ENCODE measurements around the gene TUBGCP3. TPM values are rescaled to one million over a fixed set of nuclear protein-coding genes. Genes with fewer than 3 reads are reported as not detected.

TUBGCP3 gene
- total RNA-seq, 1 donor from 2014 or later, result 20.7 TPM

DNA sequence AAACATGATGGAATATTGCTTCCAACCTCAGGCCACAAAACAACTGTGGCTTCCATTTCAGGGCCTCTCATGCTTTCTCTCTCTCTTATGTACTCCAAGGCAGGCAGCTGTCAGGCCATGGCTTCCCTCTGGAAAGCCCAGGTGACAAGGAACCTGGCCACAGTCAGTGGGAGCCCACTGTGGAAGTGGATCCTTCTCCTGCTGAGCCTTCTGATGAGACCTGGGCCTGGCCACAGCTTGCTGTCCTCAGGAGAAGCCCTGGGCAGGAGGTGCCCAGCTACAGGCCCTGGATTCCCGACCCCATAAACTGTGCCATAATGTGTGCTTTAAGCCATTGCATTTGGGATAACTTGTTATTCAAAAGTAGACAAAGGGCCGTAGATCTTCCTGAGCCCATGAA is 140.6 kb downstream of the TUBGCP3 start:
- intact Hi-C loops (cut with DNase I), result loop anchor here (10.0 kb wide), 1 partner anchor 157 kb away; no protein-coding TSS in a partner anchor
- peak; percentile 65 for DNase-seq (ENCODE audit: low spot score)

DNA sequence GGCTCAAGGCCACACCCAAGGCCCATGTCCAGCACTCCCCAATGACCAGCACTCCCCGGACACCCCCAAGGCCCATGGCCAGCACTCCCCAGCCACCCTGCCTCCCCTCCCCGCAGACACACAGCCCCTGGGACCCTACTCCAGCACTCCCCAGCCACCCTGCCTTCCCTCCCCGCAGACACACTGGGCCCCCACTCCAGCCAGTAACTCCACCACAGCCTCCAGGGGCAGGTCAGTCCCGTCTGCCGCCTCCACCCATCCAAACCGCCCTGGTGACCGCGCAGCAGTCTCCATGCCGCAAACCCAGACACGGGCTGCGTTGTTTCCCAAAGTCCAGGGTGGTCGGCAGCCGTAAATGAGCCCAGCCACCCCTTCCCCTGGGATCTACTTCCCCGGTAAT is 141.1 kb downstream of the TUBGCP3 start:
- intact Hi-C loops (cut with DNase I), result loop anchor here (10.0 kb wide), 1 partner anchor 158 kb away; no protein-coding TSS in a partner anchor

DNA sequence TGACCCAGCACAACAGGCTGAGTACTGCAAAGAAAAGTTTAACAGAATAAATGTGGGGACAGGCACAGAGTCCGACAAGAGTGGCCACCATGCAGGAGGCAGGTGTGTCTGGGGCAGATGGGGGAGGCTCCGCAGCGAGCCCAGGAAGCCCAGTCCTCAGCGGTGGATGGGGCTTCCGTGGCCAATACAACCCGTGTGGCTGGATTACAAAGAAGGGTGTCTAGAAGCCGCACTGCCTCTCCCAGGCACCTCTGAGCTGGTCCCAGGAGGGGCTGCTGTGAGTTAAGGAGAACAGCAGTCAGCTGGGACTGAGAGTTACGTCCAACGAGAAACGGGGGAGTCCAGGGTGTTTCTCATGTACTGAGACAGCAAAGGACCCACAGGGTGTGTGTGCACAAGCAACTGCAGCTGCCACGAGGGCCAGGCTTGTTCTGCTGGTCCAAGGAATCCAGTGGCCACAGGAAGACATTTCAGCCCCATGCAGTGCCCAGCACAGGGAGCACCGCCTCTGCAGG is 141.5 kb downstream of the TUBGCP3 start:
- intact Hi-C loops (cut with DNase I), result loop anchor here (10.0 kb wide), 1 partner anchor 158 kb away; no protein-coding TSS in a partner anchor
- DNase-seq (ENCODE audit: low spot score), result peak; percentile 56

More for the DNA sequence above, 141.1 kb downstream of the TUBGCP3 start:
- peak; percentile 66 for DNase-seq (ENCODE audit: low spot score)

DNA sequence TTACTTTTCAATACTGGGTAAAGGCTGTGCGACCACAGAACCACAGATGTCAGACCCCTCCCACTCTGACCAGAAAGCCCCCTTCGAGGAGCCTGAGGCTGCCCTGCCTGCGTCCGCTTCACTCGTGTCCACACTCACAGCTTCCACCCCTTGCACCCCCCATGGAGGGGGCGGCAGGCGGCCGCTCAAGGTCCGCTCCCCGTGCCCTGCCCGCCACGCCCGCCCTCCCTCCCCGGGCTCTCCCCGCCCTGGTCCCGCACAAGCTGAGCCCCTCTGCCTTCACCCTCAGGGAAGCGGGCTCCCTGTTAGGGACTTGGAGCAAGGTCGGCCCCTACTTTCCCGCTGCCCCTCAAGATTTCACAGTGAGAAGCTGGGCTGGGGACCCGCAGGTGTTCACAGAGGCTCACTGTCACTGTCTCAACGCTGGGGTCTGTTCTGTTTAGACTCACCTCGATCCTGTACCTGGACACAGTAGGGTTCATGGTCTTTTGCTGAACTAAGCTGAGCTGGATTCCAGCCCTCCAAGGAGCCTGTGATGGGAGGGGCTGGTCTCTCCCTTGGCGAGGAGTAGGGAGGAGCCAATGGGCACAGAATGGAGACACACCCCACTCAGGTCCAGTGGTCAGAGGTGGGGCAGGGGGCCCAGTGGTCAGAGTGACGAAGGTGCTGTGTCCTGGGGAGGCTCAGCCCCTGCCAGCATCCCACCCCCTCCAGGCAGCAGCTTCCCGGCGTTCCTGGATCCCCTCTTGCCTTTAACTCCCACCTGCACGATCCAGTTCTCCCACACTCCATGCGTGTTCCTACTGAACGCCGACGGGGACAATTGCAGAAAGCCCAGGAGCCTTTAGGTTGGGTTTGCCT is 142.3 kb downstream of the TUBGCP3 start:
- intact Hi-C loops (cut with DNase I), result loop anchor here (2.0 to 10.0 kb wide), 2 partner anchors 159 to 973 kb away; no protein-coding TSS in a partner anchor
- peak; percentile 47 for DNase-seq (ENCODE audit: low spot score)

DNA sequence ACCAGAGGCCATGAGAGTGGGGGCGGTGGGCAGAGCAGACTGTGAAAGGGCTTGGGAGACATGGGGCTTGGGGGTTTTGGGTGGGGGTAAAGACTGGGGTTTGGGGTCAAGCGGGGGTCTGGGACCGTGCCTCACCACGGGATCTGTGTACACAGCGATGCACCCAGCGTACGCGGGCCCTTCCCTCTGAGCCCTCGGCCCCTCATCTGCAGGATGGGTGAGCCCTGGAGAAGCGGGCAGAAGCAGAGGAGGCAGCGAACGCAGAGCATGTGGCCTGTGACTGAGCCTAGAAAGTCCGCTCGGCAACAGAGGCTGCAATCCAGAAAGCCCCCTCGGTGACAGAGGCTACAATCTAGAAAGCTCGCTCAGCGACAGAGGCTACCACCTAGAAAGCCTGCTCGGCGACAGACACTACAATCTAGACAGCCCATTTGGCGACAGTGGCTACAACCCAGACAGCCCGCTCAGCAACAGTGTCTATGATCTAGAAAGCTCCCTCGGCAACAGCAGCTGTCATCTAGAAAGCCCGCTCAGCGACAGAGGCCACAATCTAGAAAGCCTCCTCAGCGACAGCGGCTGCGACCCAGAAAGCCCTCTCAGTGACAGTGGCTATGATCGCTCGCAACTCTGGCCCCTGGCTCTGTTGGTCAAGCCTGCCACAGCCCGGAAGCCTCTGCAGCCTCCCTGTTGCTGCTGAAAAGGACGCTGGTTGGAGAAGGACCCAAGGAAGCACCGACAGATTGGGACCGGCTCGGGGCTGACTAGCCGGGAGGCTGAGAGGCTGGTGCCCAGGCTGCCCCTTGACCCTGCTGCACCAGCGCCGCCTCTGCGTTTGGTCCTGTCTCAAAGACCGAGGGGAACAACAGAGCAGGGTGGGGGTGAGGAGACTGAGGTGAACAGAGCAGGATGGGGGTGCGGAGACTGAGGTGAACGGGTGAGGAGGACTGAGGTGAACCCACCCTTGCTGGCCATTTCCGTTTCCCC is 143.2 kb downstream of the TUBGCP3 start:
- peak; percentile 67 for DNase-seq (ENCODE audit: low spot score)
- intact Hi-C loops (cut with DNase I), result loop anchor here (2.0 to 10.0 kb wide), 2 partner anchors 160 to 972 kb away; no protein-coding TSS in a partner anchor

DNA sequence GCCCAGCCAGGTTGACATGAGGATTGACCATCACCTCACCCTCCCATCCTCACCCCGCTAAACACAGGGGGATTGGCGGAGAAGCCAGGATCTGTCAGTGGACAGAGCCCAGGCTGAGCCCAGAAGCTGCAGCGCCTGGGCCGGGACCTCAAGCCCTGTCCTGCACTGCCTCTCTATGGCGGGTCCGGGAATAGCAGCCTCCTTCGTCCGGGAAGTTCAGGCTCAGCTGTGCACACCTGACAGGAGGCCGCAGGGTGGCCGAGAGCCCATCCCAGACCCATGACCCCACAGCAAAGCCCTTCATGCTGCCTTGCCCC is 144.0 kb downstream of the TUBGCP3 start:
- intact Hi-C loops (cut with DNase I), result loop anchor here (2.0 to 10.0 kb wide), 2 partner anchors 161 to 971 kb away; no protein-coding TSS in a partner anchor
- DNase-seq (ENCODE audit: low spot score), result peak; percentile 70

DNA sequence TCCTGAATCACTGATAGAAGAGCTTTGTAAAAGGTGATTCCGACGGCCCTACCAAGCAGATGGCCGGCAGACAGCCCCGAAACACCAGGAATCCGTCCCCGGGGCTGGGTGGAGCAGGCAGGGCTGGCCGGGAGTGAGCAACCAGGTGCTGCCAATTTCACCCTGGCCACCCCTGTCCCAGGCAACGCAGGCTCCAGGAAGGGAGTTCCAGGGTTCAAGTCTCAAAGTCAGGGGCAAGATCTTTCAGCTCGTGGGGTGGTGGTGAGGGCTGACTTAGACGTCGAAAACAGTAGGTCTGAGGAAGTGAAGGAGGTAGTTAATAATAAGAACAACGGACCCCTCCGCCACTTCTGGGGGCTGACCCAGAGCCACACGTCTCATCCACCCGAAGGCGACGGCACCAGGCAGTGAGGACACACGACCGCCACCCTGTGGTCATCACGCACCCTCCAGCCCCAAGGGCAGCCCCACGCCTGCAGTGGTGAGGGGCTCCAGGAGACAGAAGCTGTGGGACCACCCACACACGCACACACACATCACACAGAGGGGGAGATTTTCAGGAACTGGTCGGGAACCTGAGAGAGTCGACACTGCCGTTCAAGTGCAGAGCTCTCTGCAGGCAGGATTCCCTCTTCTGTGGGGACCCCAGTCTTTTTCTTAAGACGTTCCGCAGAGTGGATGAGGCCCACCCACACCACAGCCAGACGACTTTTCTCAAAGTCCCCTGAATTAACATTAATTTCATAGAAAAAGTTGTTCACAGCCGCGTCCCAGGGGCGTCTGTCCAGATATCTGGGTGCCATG is 144.6 kb downstream of the TUBGCP3 start:
- DNase-seq (ENCODE audit: low spot score), result no peak
- intact Hi-C loops (cut with DNase I), result loop anchor here (10.0 kb wide), 1 partner anchor 161 kb away; no protein-coding TSS in a partner anchor

DNA sequence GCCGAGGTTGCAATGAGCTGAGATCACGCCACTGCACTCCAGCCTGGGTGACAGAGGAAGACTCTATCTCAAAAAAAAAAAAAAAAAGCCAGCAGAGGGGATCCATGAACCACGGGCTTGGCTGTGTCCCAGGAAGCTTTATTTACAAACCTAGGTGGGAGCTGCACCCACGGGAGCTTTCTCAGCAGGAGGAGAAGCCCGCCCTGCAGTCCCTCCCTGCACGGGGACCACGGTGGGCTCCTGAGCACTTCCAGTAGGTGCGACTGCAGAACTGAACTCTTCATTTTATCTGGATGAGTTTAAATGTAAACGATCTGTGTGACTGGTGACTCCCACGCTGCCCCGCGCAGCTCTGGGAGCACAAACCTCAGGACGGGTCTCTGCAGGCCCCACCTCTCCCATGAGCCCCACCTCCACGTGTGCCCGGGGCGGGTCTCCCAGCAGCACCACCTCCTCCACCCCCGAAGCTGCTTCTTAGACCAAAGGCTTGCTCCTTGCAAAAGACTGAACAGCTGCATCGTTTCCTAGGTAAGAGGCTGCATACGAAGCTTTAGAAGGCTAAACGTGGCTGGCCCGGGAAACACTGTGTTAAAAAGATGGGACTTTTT is 145.4 kb downstream of the TUBGCP3 start:
- DNase-seq (ENCODE audit: low spot score), result no peak
- intact Hi-C loops (cut with DNase I), result loop anchor here (10.0 kb wide), 1 partner anchor 162 kb away; no protein-coding TSS in a partner anchor

DNA sequence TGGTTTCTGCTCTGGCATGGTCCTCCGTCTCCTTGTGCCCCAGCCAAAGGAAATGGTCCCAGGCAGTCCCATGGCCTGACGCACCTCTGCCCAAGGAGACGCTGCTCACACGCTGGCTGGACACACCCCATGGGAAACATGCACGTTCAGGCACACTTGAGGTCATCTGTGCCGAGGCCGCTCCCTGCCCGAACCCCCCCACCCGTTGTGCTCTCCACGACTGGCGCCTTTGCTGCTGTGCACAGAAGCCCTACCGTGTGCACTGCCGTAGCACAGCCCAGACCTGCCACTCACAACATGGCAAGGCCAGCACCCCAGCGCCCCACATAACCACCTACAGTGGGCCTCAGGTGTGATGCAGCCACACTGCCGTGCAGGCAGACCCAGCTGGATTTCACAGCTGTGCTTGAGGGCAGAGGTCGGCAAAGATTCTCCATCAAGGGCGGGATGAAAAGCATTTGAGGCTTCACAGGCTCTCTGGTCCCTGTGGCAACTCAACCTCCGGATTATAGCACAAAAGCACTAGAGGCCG is 146.1 kb downstream of the TUBGCP3 start:
- intact Hi-C loops (cut with DNase I), result loop anchor here (10.0 kb wide), 1 partner anchor 163 kb away; no protein-coding TSS in a partner anchor
- no peak for DNase-seq (ENCODE audit: low spot score)

DNA sequence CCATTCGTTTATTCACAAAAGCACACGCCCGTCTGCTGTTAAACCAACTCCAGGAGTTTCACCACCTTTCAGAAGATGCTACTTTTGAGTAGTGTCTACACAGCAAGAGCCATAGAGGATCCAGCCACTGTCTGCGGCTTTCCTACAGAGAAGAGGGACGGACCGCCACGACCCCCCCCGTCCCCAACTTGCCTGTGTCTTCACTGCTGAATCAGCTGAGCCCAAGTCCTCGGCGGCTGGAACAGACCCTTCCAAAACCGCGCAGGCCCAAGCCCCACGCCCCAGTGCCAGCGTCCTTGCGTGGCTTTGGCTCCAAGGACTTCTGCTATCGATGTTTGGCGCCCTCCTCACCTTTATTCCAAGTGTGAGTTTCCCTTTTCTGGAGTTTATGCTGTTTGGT is 146.7 kb downstream of the TUBGCP3 start:
- intact Hi-C loops (cut with DNase I), result loop anchor here (10.0 kb wide), 1 partner anchor 164 kb away; no protein-coding TSS in a partner anchor
- peak; percentile 67 for DNase-seq (ENCODE audit: low spot score)

DNA sequence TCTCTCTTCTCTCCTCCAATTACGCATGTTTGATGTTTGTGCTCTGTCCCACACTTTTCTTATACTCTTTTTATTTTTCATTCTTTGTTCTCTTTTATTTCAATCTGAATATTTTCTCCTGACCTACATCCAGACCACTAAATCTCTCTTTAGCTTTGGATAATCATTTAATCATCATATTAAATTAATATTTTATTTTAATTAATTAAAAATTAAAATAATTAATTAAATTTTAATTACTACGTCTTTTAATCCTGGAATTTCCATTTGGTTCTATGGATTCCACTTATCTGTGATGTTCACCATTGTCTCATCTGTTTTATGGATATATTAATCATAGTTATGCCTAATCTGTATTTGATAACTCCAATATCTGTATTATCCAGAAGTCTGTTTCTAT is 149.4 kb downstream of the TUBGCP3 start:
- no peak for DNase-seq (ENCODE audit: low spot score)
- intact Hi-C loops (cut with DNase I), result no loop called here

DNA sequence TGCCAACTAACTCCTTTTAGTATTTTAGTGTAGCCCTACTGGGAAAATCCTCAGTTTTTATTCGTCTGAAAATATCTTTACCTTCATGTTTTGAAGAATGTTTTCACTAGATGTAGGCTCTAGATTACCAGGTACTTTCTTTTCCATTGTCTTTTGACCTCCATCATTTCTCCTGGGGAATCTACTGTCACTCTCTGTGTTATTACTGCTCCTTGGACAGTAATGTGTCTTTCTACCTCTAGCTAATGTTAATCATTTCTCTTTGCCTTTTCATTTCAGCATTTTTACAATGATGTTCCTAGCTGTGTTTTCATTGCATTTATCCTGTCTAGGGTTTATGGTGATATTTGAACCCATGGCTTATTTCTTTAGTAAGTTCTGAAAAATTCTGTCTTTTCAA is 149.9 kb downstream of the TUBGCP3 start:
- no peak for DNase-seq (ENCODE audit: low spot score)
- intact Hi-C loops (cut with DNase I), result no loop called here

DNA sequence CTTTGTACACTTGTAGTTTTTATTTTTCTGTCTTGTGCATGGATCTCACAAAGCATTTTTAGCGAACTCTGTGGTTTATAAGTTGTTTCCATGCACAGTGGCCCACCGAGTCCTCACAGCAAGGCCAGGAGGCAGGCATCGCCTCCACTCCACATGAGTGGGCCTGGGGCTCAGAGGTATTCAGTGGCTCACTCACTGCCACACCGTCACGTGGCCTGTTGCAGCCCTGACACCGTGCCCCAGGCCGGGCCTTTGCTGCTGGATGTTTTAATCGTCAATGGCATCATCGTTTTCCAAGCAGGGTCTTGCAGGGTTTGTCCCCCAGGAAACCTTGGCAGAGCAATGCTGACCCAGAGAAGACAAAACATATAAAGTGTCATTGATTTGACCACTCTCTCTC is 152.0 kb downstream of the TUBGCP3 start:
- no peak for DNase-seq (ENCODE audit: low spot score)
- intact Hi-C loops (cut with DNase I), result no loop called here

Other genes with a start within 250 kb of the TUBGCP3 start
- gene SPACA7, start 211.8 kb downstream of the TUBGCP3 start, total RNA-seq, result not detected
- 96.5 TPM for gene ATP11A, start 101.9 kb upstream of the TUBGCP3 start, total RNA-seq